ENCODE measurements around the gene CHCHD3. TPM values are rescaled to one million over a fixed set of nuclear protein-coding genes. Genes with fewer than 3 reads are reported as not detected.

The CHCHD3 gene
- total RNA-seq, 2 donors from 2014 or later, result 43.4 to 54.8 TPM

GRCh38 chr7:132765861-132766260 is 316.0 kb downstream of the CHCHD3 start:
- Mint-ChIP-seq H3K9me3 (peaks cover 13 to 20% of the 10 kb centered on the region in 2 donors), H3K27ac (no peak overlapping the region), H3K36me3 (peaks cover 16 to 21% of the 10 kb centered on the region in 2 donors)
- DNase-seq (ENCODE audit: low spot score in 2 of 2) (no peak), ATAC-seq (no peak)

DNA sequence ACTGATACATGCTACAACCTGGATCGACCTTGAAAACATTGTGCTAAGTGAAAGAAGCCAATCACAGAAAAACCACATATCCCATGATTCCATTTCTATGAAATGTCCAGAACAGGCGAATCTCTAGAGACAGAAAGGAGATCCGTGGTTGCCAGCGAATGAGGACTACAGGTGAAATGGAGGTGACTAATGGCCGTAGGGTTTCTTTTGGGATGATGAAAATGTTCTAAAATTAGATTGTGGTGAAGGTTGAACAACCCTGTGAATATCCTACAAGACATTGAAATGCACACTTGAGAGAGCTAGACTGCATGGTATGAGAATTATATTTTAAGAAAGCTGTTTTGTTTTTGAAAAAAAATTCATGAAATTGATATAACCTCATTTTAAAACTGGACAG is 317.1 kb downstream of the CHCHD3 start:
- no peak overlapping the region for H3K27ac Mint-ChIP-seq
- H3K36me3 Mint-ChIP-seq, result peaks cover 10% of the 10 kb centered on the region in 2 donors
- DNase-seq (ENCODE audit: low spot score in 2 of 2) (no peak), ATAC-seq (no peak)
- H3K9me3 Mint-ChIP-seq, result peaks cover 9 to 10% of the 10 kb centered on the region in 2 donors

DNA sequence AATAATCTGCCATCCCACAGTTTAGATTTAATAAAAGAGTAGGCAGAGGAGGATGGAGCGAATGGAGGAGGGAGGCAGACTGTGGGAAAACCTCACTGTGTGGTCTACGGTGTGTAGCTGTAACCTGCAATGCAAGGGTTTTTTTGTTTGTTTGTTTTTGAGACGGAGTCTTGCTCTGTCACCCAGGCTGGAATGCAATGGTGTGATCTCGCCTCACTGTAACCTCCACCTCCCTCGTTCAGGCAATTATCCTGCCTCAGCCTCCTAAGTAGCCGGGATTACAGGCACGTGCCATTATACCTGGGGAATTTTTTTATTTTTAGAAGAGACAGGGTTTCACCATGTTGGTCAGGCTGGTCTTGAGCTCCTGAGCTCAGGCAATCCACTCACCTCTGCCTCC is 321.0 kb downstream of the CHCHD3 start:
- ATAC-seq (no peak), DNase-seq (ENCODE audit: low spot score in 2 of 2) (no peak)
- no peak overlapping the region for H3K27ac Mint-ChIP-seq
- H3K36me3 Mint-ChIP-seq, result no peaks in the 10 kb centered on the region
- H3K9me3 Mint-ChIP-seq, result no peaks in the 10 kb centered on the region

DNA sequence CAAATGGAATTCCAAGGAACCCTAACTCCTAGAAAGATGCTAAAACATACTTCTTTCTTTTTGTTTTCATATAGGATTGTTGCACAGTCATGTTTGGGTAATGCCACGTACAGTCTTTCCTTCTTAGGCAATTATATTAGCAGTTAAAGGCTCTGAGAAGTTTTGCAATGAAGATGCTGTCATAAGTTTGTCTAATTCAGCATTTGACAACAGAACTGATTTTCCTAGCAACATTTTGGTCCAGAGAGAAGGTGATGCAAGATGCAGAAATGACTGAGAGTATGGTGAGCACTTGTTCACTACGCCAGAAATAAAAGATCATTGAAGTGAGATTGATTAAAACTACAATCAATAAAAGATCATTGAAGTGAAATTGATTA is 321.7 kb downstream of the CHCHD3 start:
- H3K9me3 Mint-ChIP-seq, result no peaks in the 10 kb centered on the region
- ATAC-seq, result no peak
- H3K27ac Mint-ChIP-seq, result no peak overlapping the region
- no peaks in the 10 kb centered on the region for H3K36me3 Mint-ChIP-seq
- DNase-seq (ENCODE audit: low spot score in 2 of 2), result no peak

DNA sequence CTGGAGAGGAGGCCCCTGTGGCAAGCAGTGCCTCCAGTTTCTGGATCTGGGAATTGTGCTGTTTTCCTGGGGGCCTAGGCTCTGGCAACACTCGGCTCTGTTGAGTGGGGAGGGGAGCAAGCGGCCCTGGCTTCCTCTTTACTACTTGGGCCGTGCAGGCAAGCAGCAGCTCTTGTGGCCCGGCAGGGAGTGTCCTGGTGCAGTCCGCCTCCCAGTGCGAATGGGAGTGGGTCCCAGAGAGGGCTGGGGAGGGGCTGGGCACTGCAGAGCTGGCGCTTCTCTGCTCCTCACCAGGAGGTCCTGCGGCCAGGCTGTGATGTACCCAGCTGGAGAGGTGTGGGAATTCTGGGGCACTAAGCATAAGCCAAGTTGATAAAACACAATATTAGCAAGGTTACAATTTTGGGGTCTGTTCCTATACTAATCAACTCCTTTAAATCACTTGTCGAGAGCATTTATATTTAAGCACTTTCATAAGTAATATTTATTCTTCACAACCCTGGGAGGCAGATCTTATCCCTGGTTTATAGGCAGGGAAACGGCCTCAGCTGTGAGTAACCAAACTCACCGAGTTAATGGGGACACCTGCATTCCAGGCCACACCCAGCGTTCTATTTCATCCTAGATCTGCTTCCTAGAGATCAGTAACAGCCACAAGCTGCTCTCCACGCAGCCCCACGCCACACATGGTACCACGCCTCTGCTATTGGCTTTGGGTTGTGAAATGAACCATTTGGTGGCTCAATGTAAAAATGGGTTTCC is 322.2 kb downstream of the CHCHD3 start:
- DNase-seq (ENCODE audit: low spot score in 2 of 2), result no peak
- ATAC-seq, result no peak
- H3K27ac Mint-ChIP-seq, result no peak overlapping the region
- no peaks in the 10 kb centered on the region for H3K36me3 Mint-ChIP-seq
- no peaks in the 10 kb centered on the region for H3K9me3 Mint-ChIP-seq

DNA sequence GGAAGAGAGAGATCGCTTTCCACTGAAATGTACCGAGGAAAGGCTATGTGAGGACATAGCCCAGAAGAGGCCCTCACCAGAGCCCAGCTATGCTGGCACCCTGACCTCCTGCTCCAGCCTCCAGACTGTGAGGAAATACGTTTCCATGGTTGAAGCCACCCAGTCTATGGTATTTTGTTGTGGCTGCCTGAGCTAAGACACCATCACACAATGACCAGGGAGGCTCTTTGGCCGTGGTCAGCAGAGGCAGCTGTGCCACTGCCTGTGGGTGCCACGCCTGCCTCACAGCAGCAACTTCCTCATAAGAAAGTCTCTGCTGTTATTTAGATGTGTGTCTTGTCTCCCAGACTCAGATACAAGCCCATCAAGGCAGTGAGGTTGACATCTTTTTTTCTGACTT is 322.9 kb downstream of the CHCHD3 start:
- ATAC-seq, result no peak
- no peak for DNase-seq (ENCODE audit: low spot score in 2 of 2)
- H3K27ac Mint-ChIP-seq, result no peak overlapping the region
- no peaks in the 10 kb centered on the region for H3K9me3 Mint-ChIP-seq
- no peaks in the 10 kb centered on the region for H3K36me3 Mint-ChIP-seq

DNA sequence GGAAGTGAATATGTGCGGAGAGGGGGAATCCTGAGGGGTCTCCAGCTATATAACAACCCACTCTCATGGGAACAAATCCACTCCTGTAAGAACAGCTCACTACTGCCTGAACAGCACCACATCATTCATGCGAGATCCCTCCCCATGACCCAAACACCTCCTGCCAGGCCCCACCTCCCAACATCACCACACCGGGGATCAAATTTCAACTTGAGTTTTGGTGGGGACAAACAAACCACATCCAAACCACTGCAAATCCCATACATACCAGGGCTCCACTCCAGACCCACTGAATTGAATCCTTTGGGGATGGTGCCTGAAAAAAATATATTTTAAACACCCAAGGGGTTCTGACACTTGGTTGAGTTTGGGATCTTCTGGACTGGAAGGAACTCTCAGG is 324.1 kb downstream of the CHCHD3 start:
- DNase-seq (ENCODE audit: low spot score in 2 of 2) (no peak), ATAC-seq (no peak)
- H3K27ac Mint-ChIP-seq, result no peak overlapping the region
- H3K9me3 Mint-ChIP-seq, result no peaks in the 10 kb centered on the region
- H3K36me3 Mint-ChIP-seq, result no peaks in the 10 kb centered on the region

GRCh38 chr7:132756484-132756990 is 325.4 kb downstream of the CHCHD3 start:
- DNase-seq (ENCODE audit: low spot score in 2 of 2), result no peak
- Mint-ChIP-seq H3K9me3 (no peaks in the 10 kb centered on the region), H3K27ac (no peak overlapping the region), H3K36me3 (no peaks in the 10 kb centered on the region)
- ATAC-seq, result no peak

DNA sequence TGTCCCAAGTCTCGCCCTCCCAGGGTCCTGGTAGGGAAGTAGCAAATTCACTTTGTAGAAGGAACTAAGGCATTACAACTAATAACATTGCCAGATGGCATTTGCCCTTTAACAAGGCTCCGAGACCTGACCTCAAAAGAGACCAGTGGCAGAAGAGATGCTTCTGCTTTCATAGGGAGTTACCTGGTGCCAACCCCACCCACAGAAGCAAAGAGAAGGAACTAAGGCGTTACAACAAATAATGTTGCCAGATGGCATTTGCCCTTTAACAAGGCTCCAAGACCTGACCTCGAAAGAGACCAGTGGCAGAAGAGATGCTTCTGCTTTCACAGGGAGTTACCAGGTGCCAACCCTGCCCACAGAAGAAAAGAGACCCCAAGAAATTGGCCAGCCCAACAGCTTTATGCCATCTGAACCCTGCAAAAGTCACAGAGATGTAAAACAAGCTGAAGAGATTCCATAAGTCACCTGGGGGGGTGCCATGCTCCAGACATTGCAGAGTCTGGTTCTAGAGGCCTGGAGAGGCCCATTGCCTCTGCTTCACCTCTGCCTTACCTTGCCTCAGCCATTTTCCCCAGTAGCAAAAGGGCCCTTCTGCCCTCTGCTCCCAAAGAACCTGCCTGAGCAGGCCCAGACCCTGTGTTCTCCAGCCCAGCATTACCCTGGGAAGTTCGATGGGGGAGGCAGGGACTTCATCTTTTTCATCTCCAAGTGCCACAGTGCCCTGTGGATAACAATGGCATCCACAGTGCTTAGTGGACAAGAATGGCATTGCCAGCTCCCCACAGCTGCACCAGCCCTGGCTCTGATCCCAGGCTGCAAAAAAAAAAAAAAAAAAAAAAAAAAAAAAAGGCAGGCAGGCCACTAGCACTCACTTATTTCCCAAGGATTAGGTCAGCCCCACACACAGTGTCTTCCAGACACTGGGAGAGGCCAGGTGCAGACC is 326.1 kb downstream of the CHCHD3 start:
- no peaks in the 10 kb centered on the region for H3K9me3 Mint-ChIP-seq
- H3K36me3 Mint-ChIP-seq, result no peaks in the 10 kb centered on the region
- ATAC-seq (no peak), DNase-seq (ENCODE audit: low spot score in 2 of 2) (no peak)
- H3K27ac Mint-ChIP-seq, result no peak overlapping the region

- ATAC-seq (no peak), DNase-seq (ENCODE audit: low spot score in 2 of 2) (no peak)
- no peak overlapping the region for H3K27ac Mint-ChIP-seq
- H3K36me3 Mint-ChIP-seq, result no peaks in the 10 kb centered on the region
- no peaks in the 10 kb centered on the region for H3K9me3 Mint-ChIP-seq
Measured at GRCh38 chr7:132752431-132752830, 329.5 kb downstream of the CHCHD3 start.

DNA sequence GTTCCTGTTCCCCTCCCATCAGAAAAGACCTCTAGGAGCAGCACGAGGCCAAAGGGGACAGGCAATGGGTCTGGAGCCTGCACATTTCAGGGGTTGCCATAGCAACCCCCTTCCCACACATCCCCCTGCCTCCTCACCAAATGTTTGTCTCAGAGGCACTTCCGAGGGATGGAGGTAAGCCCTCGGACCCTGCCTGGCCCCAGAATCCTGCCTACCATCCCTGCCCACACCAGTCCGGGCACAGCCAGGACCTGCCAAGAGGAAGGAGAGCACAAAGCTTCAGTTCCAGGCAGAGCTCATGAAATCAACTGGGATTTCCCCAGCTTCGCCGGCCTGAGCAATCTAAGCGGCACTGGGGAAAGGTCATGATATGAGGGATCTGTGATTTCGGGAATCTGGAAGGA is 330.6 kb downstream of the CHCHD3 start:
- DNase-seq (ENCODE audit: low spot score in 2 of 2) (no peak), ATAC-seq (no peak)
- no peak overlapping the region for H3K27ac Mint-ChIP-seq
- H3K9me3 Mint-ChIP-seq, result no peaks in the 10 kb centered on the region
- no peaks in the 10 kb centered on the region for H3K36me3 Mint-ChIP-seq

- ATAC-seq, result no peak
- Mint-ChIP-seq H3K36me3 (no peaks in the 10 kb centered on the region), H3K27ac (no peak overlapping the region), H3K9me3 (no peaks in the 10 kb centered on the region)
- no peak for DNase-seq (ENCODE audit: low spot score in 2 of 2)
Measured at GRCh38 chr7:132750530-132751217, 331.2 kb downstream of the CHCHD3 start.

- Mint-ChIP-seq H3K27ac (no peak overlapping the region), H3K36me3 (no peaks in the 10 kb centered on the region), H3K9me3 (no peaks in the 10 kb centered on the region)
- DNase-seq (ENCODE audit: low spot score in 2 of 2), result no peak
- ATAC-seq, result no peak
Measured at GRCh38 chr7:132750096-132750495, 331.8 kb downstream of the CHCHD3 start.

DNA sequence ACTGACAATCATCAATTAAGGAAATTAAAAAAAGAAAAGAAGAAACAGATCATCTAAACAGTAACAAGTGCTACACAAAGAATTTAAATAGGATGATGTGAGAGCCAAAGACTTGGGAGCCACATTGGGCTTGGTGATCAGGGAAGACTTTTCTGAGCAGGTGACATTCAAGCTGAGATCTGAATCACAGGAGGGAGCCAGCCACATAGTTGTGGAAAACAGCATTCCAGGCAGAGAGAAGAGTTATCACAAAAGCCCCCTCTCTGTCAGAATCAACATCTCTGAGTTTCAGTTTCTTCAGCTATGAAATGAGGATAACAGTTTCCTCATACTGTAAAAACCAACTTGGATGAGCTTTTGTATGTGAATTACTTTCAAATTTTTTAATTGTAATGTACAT is 336.4 kb downstream of the CHCHD3 start:
- DNase-seq (ENCODE audit: low spot score in 2 of 2) (no peak), ATAC-seq (no peak)
- Mint-ChIP-seq H3K36me3 (peaks cover 4 to 7% of the 10 kb centered on the region in 2 donors), H3K27ac (no peak overlapping the region), H3K9me3 (peaks cover 7 to 23% of the 10 kb centered on the region in 2 donors)

GRCh38 chr7:132743974-132744373 is 337.9 kb downstream of the CHCHD3 start:
- peaks cover 7 to 23% of the 10 kb centered on the region in 2 donors for H3K9me3 Mint-ChIP-seq
- peaks cover 4 to 7% of the 10 kb centered on the region in 2 donors for H3K36me3 Mint-ChIP-seq
- ATAC-seq (no peak), DNase-seq (ENCODE audit: low spot score in 2 of 2) (no peak)
- no peak overlapping the region for H3K27ac Mint-ChIP-seq

GRCh38 chr7:132742189-132742612 is 339.7 kb downstream of the CHCHD3 start:
- Mint-ChIP-seq H3K9me3 (peaks cover 7 to 23% of the 10 kb centered on the region in 2 donors), H3K36me3 (peaks cover 4 to 7% of the 10 kb centered on the region in 2 donors), H3K27ac (no peak overlapping the region)
- ATAC-seq, result no peak
- no peak for DNase-seq (ENCODE audit: low spot score in 2 of 2)

DNA sequence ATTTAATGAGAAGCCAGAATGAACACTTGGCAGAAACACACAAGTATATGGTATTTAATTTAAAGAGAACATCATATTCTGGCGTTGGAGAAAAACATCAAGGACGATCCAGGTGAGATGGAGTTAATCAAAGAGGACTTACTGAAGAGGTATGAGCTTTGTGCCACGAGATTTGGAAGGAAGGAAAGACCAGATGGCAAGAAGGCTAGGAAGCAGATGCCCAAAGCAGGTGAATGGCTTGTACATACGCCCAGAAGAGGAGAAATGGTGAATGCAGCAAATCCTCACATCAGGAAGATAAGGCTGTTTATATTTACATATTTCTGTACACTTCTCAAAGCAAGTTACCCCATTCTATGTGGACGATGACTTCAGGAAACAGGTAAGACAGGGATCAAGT is 341.7 kb downstream of the CHCHD3 start:
- peaks cover 4 to 7% of the 10 kb centered on the region in 2 donors for H3K36me3 Mint-ChIP-seq
- ATAC-seq (no peak), DNase-seq (ENCODE audit: low spot score in 2 of 2) (no peak)
- H3K9me3 Mint-ChIP-seq, result peaks cover 7 to 23% of the 10 kb centered on the region in 2 donors
- H3K27ac Mint-ChIP-seq, result no peak overlapping the region
